Right ventricle myocardium superior (tissue), 1 donor: ENCODE data around the gene PPP1R11. TPM values are rescaled to one million over a fixed set of nuclear protein-coding genes. Genes with fewer than 3 reads are reported as not detected.
A peak's percentile ranks its signal among the peaks of the same experiment; 100 is the strongest.
"Not testable (repeated sequence)": the region's sequence is repeated elsewhere in the genome, so short reads cannot be mapped to it uniquely, and the experiment has no call there.

Experiments used
- ATAC-seq: fragments of 200-7000 bp; cut with Tn5 transposase; one replicate; pipeline ENCODE4 v1.9.1; 2020; ENCODE audit warnings: mild to moderate bottlenecking; ENCODE audit not compliant: poor library complexity
- DNase-seq: peaks from one replicate; pipeline ENCODE4 v3.0.0-alpha.2; 2020
- intact Hi-C: fragments of 100-400 bp; cut with DNase I; formaldehyde crosslinking; loops from one replicate; pipeline ENCODE4 v1.11.2; 2022
- long read RNA-seq: library from polyadenylated mRNA; unstranded; transcript quantifications from one replicate; pipeline ENCODE4 v2.0.0, GENCODE V29; 2021
- total RNA-seq: library from RNA; stranded (reverse); fragmentation: NEBNext Ultra II Directional; extraction: Animal tissue kit (Norgen Biotek cat#: 25700); gene quantifications from one replicate; pipeline ENCODE4 v1.2.1, GENCODE V29; 2021
- donor health status: DM: no; HTN: yes; CAD: no; lungs with severe emphysema.

The PPP1R11 gene
- 40.9 TPM for total RNA-seq
- long read RNA-seq, transcript PPP1R11-205 (3 exons, 1,731 nt): major isoform, 87 of 93 reads
- long read RNA-seq, partial matches to known transcripts: 3 of 93 reads
- long read RNA-seq, other reads (novel, unspliced or antisense): 1 of 93 reads

GRCh38 chr6:30066577-30067459, at the start of gene PPP1R11:
TSS of gene PPP1R11 (plus strand) at chr6:30067198. CDS start at chr6:30067411, 213 bp downstream.
- peak; percentile 98 for ATAC-seq
- intact Hi-C loops: no loop called here

GRCh38 chr6:30019819-30020218, 47.2 kb upstream of the PPP1R11 start:
- no peak for ATAC-seq
- DNase-seq: no peak
- intact Hi-C loops: loop anchor here (10.0 kb wide), 1 partner anchor 315 kb away; no protein-coding TSS in a partner anchor

More at GRCh38 chr6:30066577-30067459, at the start of gene PPP1R11:
- DNase-seq: peak; percentile 98

GRCh38 chr6:30020626-30021025, 46.4 kb upstream of the PPP1R11 start:
- ATAC-seq: no peak
- intact Hi-C loops: no loop called here
- DNase-seq: no peak

- intact Hi-C loops: no loop called here
- DNase-seq (no peak), ATAC-seq (no peak)
Observed at GRCh38 chr6:30022189-30022588, 44.8 kb upstream of the PPP1R11 start.

GRCh38 chr6:30022712-30023111, 44.3 kb upstream of the PPP1R11 start:
- DNase-seq, ATAC-seq, intact Hi-C loops: not testable (repeated sequence)

- intact Hi-C loops: no loop called here
- no peak for ATAC-seq
- no peak for DNase-seq
Observed at GRCh38 chr6:30025186-30025585, 41.8 kb upstream of the PPP1R11 start.

- DNase-seq: no peak
- intact Hi-C loops: no loop called here
- no peak for ATAC-seq
Observed at GRCh38 chr6:30029588-30029987, 37.4 kb upstream of the PPP1R11 start.

GRCh38 chr6:30031381-30031780, 35.6 kb upstream of the PPP1R11 start:
- no peak for DNase-seq
- ATAC-seq: no peak
- intact Hi-C loops: no loop called here

GRCh38 chr6:30033440-30033839, 33.6 kb upstream of the PPP1R11 start:
- DNase-seq, ATAC-seq, intact Hi-C loops: not testable (repeated sequence)

GRCh38 chr6:30035784-30036183, 31.2 kb upstream of the PPP1R11 start:
- intact Hi-C loops: no loop called here
- ATAC-seq (no peak), DNase-seq (no peak)

- ATAC-seq (no peak), DNase-seq (no peak)
- intact Hi-C loops: no loop called here
Observed at GRCh38 chr6:30037182-30037788, 29.7 kb upstream of the PPP1R11 start.

- intact Hi-C loops: no loop called here
- no peak for ATAC-seq
- DNase-seq: no peak
Observed at GRCh38 chr6:30041221-30041620, 25.8 kb upstream of the PPP1R11 start.

GRCh38 chr6:30041821-30042220, 25.2 kb upstream of the PPP1R11 start:
- no peak for ATAC-seq
- intact Hi-C loops: no loop called here
- DNase-seq: no peak

GRCh38 chr6:30042476-30042875, 24.5 kb upstream of the PPP1R11 start:
- intact Hi-C loops: no loop called here
- ATAC-seq (no peak), DNase-seq (no peak)

- intact Hi-C loops: no loop called here
- DNase-seq (no peak), ATAC-seq (no peak)
Observed at GRCh38 chr6:30042914-30043313, 24.1 kb upstream of the PPP1R11 start.

GRCh38 chr6:30043744-30044143, 23.3 kb upstream of the PPP1R11 start:
- intact Hi-C loops: no loop called here
- no peak for DNase-seq
- ATAC-seq: no peak

GRCh38 chr6:30044630-30045029, 22.4 kb upstream of the PPP1R11 start:
- DNase-seq (no peak), ATAC-seq (no peak)
- intact Hi-C loops: no loop called here

GRCh38 chr6:30047220-30047619, 19.8 kb upstream of the PPP1R11 start:
- DNase-seq (no peak), ATAC-seq (no peak)
- intact Hi-C loops: no loop called here

GRCh38 chr6:30053682-30054081, 13.3 kb upstream of the PPP1R11 start:
- ATAC-seq: no peak
- no peak for DNase-seq
- intact Hi-C loops: no loop called here

- intact Hi-C loops: no loop called here
- ATAC-seq (no peak), DNase-seq (no peak)
Observed at GRCh38 chr6:30055513-30055912, 11.5 kb upstream of the PPP1R11 start.
